ENCODE measurements around the gene STRIP1. TPM values are rescaled to one million over a fixed set of nuclear protein-coding genes. Genes with fewer than 3 reads are reported as not detected.

The STRIP1 gene, protein sequence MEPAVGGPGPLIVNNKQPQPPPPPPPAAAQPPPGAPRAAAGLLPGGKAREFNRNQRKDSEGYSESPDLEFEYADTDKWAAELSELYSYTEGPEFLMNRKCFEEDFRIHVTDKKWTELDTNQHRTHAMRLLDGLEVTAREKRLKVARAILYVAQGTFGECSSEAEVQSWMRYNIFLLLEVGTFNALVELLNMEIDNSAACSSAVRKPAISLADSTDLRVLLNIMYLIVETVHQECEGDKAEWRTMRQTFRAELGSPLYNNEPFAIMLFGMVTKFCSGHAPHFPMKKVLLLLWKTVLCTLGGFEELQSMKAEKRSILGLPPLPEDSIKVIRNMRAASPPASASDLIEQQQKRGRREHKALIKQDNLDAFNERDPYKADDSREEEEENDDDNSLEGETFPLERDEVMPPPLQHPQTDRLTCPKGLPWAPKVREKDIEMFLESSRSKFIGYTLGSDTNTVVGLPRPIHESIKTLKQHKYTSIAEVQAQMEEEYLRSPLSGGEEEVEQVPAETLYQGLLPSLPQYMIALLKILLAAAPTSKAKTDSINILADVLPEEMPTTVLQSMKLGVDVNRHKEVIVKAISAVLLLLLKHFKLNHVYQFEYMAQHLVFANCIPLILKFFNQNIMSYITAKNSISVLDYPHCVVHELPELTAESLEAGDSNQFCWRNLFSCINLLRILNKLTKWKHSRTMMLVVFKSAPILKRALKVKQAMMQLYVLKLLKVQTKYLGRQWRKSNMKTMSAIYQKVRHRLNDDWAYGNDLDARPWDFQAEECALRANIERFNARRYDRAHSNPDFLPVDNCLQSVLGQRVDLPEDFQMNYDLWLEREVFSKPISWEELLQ
- total RNA-seq: 10 to 100 TPM; 32.6 to 40.6 (median 38.2) TPM

DNA sequence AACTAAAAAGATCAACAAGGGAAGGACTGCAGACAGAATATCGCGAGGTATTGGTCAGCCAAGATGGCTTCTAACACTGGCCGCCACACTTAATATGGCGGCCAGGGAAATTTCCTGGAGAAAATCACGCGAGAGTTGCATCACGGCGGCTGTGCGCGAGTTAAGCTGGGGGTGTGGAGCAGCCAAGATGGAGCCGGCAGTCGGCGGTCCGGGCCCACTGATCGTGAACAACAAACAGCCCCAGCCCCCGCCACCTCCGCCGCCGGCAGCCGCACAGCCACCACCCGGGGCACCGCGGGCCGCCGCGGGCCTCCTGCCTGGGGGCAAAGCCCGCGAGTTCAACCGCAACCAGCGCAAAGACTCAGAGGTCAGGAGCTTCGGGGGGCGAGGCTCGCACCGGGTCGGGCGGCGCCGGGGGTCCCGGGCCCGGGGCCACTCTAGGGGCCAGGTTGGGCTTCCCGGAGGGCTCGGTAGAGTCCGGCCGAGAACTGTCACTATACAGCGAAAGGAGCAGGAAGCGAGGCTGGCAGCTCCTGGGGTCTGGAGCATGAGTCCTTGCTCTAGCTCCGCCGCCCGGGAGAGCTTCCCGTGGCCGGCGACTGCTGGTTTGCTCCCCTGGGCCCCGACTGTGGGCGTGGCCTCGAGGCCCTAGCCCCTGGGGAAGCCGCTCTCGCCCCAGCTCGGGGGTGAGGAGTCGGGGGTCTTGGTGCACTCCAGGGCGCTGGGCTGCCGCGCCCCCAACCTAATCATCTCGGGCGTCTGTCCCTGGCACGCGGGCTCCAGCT is at the start of gene STRIP1:
TSS of gene STRIP1 (plus strand) at position 174 of the 785 bp plus-strand sequence. CDS start at position 188, 14 bp downstream.
- peak; percentile 95 to 97 for ATAC-seq
- H3K27me3 Mint-ChIP-seq (ENCODE audit: low read depth): no peaks in the 10 kb centered on the region
- DNase-seq: peak; percentile 90
- peaks cover 21% of the 10 kb centered on the region for H3K36me3 Mint-ChIP-seq (ENCODE audit: insufficient read depth)
- peaks cover 51% of the 10 kb centered on the region for H3K4me1 Mint-ChIP-seq (ENCODE audit: low read depth)
- H3K9me3 Mint-ChIP-seq: no peaks in the 10 kb centered on the region
- H3K4me3 Mint-ChIP-seq: peak within 1 kb of the TSS; percentile 95

DNA sequence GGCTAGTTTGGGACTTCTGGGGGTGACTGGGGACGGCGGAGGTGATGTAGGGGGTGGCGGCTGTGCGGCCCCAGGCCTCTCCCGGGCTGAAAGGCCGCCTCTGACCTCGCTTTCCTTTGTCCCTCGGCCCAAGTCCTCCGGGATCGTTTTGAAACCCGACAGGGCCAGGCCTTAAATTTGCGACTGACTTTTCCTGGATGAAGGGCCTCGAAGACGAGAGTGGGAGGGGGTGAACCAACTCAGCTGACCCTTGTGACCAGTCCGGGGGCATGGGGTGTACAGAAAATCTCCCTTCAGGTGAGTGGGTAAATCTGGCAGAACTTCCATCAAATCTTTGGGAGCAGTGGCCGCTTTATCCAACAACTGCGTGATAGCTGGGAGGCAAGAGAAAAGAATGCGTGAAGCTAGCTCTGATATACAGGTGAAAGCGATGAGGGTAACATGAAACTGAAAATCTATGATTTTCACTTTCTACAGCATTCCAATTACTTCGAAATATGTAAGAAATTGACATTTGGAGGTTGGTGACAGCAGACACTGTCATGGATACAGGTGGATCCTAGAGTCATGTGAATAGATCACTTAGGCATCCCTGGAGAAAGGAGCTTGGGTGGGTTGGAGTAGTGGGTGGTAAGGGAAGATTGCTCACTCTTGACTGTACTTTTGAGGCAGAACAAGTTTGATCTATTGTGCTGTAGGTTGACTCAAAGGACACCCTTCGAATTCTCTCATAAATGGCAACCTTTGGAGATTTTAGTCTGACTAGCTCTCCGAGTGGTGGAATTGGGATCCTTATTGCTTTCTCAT is 49.0 kb upstream of the STRIP1 start:
- no peak for DNase-seq
- no peaks in the 10 kb centered on the region for H3K27me3 Mint-ChIP-seq (ENCODE audit: low read depth)
- ATAC-seq: peak; percentile 17 to 26
- peak overlapping the region; percentile 99 for H3K4me3 Mint-ChIP-seq
- H3K4me1 Mint-ChIP-seq (ENCODE audit: low read depth): peaks cover 36% of the 10 kb centered on the region
- H3K36me3 Mint-ChIP-seq (ENCODE audit: insufficient read depth): peaks cover 13% of the 10 kb centered on the region
- H3K9me3 Mint-ChIP-seq: no peaks in the 10 kb centered on the region

DNA sequence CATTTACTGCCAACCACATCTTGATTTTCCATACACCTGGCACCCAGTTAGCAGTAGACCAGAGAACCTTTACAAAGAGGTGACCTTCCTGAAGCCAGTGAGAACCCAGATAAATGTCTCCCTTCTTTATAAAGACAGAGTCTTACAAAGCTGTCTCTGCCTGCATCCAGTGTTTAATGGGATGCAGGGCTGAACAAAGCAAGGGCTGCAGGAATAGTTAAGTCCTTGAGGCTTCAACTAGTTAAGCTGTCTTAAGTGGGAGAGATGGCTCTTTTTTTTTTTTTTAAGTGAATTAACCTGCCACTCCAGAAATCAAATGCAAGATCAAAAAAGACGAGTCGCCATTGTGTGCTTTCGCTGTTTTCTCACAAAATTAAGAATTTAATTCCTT is 48.4 kb upstream of the STRIP1 start:
- Mint-ChIP-seq H3K4me3 (peak overlapping the region; percentile 99), H3K4me1 (ENCODE audit: low read depth) (peaks cover 39% of the 10 kb centered on the region), H3K9me3 (no peaks in the 10 kb centered on the region), H3K27me3 (ENCODE audit: low read depth) (no peaks in the 10 kb centered on the region), H3K36me3 (ENCODE audit: insufficient read depth) (peaks cover 15% of the 10 kb centered on the region)
- ATAC-seq (no peak), DNase-seq (no peak)

DNA sequence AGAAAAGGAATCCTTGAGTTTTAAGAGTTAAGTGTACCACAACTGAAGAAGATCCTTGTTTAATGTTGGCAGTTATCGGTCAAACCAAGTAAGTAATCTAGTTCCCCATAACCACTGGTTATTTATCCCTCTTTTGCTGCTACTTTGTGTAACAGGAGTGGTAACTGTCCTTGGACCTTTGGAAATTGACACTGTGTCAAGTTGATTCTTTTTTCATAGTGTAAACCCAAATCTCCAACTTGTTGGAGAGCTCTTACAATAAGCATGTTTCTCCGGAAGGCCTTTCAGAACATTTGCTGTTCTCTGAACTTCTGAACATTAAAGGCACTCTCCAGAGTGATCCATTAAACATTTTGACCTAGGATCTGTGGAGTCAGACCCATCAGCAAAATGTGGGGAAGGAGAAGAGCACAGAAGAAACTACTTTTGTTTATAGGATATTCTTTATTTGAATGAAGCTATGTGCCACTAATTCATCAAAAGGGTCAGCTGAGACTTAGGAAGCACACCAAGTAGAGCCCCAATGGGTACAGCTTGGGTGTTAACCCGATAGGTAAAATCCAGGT is 46.0 kb upstream of the STRIP1 start:
- Mint-ChIP-seq H3K4me1 (ENCODE audit: low read depth) (peaks cover 41% of the 10 kb centered on the region), H3K9me3 (no peaks in the 10 kb centered on the region), H3K27me3 (ENCODE audit: low read depth) (no peaks in the 10 kb centered on the region), H3K4me3 (no peak overlapping the region), H3K36me3 (ENCODE audit: insufficient read depth) (peaks cover 19% of the 10 kb centered on the region)
- DNase-seq (no peak), ATAC-seq (no peak)

DNA sequence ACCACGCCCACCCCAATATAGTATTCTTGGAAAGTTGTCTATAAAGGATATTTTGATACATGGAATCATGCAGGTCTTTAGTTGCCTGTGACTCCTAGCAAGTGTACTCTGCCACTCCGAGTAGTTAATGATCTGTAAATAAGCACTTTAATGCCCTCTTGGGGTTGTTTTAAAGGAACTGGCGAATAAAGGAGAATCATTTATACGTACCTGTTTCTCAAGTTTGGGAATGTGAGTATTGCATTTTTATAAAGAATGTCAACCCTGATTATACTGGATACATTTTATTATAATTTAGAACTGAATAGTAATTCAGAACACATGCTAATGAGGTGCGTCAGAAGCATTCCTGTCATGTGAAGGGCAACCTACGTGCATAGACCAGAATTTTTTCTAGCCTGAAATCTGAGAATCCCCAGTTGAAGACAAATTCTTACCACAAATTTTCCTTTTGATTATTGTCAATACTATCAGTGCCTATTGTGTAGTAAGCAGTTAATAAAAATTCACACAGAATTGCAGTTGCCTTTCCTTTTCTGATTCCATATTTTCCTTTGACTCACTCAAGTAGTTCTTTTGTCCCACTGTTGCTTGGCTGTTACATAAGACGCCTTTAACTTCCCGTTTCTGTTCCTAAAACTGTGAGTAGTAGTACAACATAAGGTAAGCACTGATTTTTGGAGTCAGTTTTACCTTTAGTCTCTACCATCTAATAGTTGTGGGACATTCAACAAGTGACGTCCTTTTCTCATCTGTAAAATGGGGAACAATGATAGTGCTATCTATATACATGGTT is 44.7 kb upstream of the STRIP1 start:
- no peaks in the 10 kb centered on the region for H3K27me3 Mint-ChIP-seq (ENCODE audit: low read depth)
- H3K9me3 Mint-ChIP-seq: no peaks in the 10 kb centered on the region
- ATAC-seq (no peak), DNase-seq (no peak)
- H3K36me3 Mint-ChIP-seq (ENCODE audit: insufficient read depth): peaks cover 20% of the 10 kb centered on the region
- H3K4me3 Mint-ChIP-seq: no peak overlapping the region
- H3K4me1 Mint-ChIP-seq (ENCODE audit: low read depth): peaks cover 44% of the 10 kb centered on the region

DNA sequence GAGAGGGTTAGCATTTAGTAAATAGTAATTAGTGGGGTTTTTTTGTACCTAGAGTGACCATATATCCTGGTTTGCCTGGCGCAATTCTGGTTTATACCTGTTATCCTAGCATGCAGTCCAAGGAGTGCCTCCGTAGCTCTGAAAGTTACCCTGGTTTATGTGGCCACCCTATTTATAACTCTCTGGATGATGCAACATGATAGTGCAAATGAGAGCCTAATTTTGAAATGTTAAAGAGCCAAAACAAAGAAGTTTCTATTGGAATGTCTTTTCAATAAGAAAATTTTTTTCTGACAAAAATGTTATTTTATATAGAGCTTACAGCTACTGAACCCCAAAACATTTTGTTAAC is 44.1 kb upstream of the STRIP1 start:
- H3K27me3 Mint-ChIP-seq (ENCODE audit: low read depth): no peaks in the 10 kb centered on the region
- H3K9me3 Mint-ChIP-seq: no peaks in the 10 kb centered on the region
- peaks cover 44% of the 10 kb centered on the region for H3K4me1 Mint-ChIP-seq (ENCODE audit: low read depth)
- DNase-seq: no peak
- peaks cover 20% of the 10 kb centered on the region for H3K36me3 Mint-ChIP-seq (ENCODE audit: insufficient read depth)
- ATAC-seq: no peak
- H3K4me3 Mint-ChIP-seq: no peak overlapping the region

DNA sequence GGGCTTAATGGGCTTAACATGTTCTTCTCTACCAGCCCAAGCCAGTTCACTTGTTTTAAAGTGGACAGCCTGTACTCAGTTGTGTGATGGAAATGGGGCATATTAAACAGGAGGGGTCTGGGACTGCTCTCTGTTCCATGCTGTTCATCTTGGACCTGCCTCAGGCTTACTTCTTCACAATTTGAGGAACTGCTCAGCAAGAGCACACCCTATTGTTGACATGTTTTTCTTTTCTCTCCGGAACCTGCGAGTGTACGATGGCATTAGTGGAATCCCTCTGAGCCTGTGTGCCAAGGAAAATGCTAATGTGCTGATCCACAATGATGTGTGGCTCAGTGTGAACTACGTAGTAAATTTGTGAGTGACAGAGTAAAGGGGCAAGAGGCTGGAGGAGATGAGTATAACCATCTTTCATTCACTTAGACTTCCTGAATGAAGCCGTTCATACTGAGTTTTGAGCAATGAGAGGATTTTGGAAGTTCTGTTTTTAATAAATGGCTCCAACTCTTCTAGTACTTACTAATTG is 43.0 kb upstream of the STRIP1 start:
- H3K36me3 Mint-ChIP-seq (ENCODE audit: insufficient read depth): peaks cover 28% of the 10 kb centered on the region
- H3K27me3 Mint-ChIP-seq (ENCODE audit: low read depth): no peaks in the 10 kb centered on the region
- no peak for ATAC-seq
- H3K4me1 Mint-ChIP-seq (ENCODE audit: low read depth): peaks cover 32% of the 10 kb centered on the region
- DNase-seq: no peak
- H3K4me3 Mint-ChIP-seq: no peak overlapping the region
- H3K9me3 Mint-ChIP-seq: no peaks in the 10 kb centered on the region

DNA sequence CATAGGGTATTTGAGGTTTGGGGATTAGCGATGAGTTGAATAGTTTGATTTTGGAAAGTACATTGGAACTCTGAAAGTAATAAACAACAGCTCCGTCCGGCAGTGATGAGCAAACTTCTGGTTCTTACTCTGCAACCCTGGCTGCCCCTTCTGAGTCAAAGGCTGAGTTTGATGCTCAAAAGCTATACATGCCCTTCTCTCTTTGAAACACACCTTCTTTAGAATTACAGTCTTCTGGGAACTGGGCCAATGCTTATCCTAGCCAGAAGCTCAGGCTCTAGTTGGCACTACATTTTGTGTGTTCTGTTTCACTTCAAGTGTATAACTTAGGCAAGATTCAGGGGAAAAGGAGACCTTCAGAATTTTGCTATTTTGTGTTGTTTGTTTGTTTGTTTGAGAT is 40.5 kb upstream of the STRIP1 start:
- H3K36me3 Mint-ChIP-seq (ENCODE audit: insufficient read depth): peaks cover 25% of the 10 kb centered on the region
- no peaks in the 10 kb centered on the region for H3K9me3 Mint-ChIP-seq
- no peak for ATAC-seq
- DNase-seq: no peak
- no peaks in the 10 kb centered on the region for H3K27me3 Mint-ChIP-seq (ENCODE audit: low read depth)
- peaks cover 17% of the 10 kb centered on the region for H3K4me1 Mint-ChIP-seq (ENCODE audit: low read depth)
- H3K4me3 Mint-ChIP-seq: no peak overlapping the region

DNA sequence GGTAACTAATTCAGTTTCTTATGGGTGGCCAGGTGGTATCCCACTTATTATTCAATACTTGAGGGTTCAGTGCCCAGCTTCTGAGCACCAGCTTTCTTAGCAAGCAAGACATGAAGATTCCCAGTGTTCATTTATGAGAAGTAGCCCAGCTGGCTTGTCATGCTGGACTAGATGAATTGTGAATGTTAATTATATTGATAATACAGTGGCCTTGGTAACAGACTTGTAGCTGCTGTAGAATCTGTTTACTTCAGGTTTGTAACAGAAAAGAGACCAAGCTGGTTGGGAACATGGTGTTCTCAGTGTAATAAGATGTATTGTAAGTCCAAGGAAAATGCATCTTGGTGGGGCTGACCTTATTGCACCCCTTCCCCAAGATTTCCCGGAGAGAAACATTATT is 39.8 kb upstream of the STRIP1 start:
- no peak overlapping the region for H3K4me3 Mint-ChIP-seq
- no peak for DNase-seq
- peaks cover 22% of the 10 kb centered on the region for H3K36me3 Mint-ChIP-seq (ENCODE audit: insufficient read depth)
- ATAC-seq: no peak
- H3K9me3 Mint-ChIP-seq: no peaks in the 10 kb centered on the region
- no peaks in the 10 kb centered on the region for H3K27me3 Mint-ChIP-seq (ENCODE audit: low read depth)
- peaks cover 14% of the 10 kb centered on the region for H3K4me1 Mint-ChIP-seq (ENCODE audit: low read depth)

DNA sequence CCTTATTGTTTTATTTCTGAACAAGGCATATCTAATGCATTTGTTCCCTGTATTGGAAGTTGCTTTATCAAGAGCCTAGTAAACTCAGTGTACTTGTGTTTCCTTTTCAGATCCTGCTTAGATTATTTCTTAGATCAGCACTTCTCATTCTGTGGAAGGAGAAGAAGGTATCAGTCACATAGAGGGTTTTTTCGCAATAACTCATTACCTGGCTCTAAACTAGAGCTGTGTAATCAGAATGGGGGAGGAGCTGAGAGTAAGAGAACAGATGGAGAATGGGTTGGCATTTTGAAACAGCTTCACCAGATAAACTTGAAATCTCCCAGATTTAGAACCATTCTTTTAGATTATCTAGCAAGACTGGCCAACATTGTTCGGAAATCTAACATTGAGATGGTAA is 38.9 kb upstream of the STRIP1 start:
- Mint-ChIP-seq H3K27me3 (ENCODE audit: low read depth) (no peaks in the 10 kb centered on the region), H3K4me3 (no peak overlapping the region), H3K4me1 (ENCODE audit: low read depth) (peaks cover 11% of the 10 kb centered on the region), H3K36me3 (ENCODE audit: insufficient read depth) (peaks cover 17% of the 10 kb centered on the region), H3K9me3 (no peaks in the 10 kb centered on the region)
- no peak for ATAC-seq
- DNase-seq: no peak

DNA sequence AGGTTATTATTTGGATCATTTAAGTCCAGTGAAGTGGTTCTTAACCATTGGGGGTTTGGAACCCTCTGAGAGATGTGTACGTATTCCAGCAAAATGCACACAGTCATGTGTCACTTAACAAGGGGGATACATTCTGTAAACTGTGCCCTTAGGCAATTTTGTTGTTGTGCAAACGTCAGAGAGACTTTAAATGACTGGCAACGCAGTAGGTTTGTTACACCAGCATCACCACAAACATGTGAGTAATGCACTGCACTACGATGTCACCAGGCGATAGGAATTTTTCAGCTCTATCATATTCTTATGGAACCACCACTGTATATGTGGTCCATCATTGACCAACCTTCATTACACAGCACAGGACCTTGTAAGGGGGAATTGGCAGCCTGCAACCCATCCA is 37.9 kb upstream of the STRIP1 start:
- Mint-ChIP-seq H3K36me3 (ENCODE audit: insufficient read depth) (peaks cover 13% of the 10 kb centered on the region), H3K27me3 (ENCODE audit: low read depth) (no peaks in the 10 kb centered on the region), H3K4me1 (ENCODE audit: low read depth) (peaks cover 6% of the 10 kb centered on the region), H3K9me3 (no peaks in the 10 kb centered on the region), H3K4me3 (no peak overlapping the region)
- ATAC-seq: no peak
- no peak for DNase-seq

DNA sequence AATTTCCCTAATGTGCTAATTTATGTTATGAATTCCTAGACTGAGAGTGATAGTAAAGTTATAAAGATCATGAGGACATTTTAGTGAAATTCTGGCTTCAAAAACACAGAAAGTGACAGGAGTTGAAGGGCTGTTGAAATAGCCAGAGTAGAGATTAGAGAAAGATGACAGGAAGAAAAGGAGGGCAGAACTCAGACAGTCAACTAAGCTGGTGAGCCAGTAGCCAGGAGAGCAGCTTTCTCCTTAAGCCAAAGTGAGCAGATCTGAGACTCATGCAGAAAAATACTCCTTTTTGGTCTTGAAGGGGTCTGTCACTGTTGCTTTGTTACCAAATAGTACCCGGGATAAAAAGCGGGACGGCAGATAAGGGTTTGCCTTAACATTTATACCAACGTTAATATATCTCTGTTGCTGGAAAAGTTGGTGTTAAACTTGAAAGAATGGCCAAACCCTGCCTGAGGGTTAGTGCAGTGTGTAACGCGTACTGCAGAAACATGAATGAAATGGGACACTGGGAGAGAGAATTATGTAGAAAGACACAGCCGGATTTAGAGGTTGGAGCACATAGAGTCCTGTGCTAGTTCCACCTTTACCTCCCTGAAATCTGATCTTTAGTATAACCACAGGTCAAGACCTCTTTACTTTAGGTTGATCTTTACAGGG is 37.1 kb upstream of the STRIP1 start:
- no peak overlapping the region for H3K4me3 Mint-ChIP-seq
- peaks cover 12% of the 10 kb centered on the region for H3K36me3 Mint-ChIP-seq (ENCODE audit: insufficient read depth)
- H3K4me1 Mint-ChIP-seq (ENCODE audit: low read depth): peaks cover 6% of the 10 kb centered on the region
- ATAC-seq (no peak), DNase-seq (no peak)
- H3K27me3 Mint-ChIP-seq (ENCODE audit: low read depth): no peaks in the 10 kb centered on the region
- H3K9me3 Mint-ChIP-seq: no peaks in the 10 kb centered on the region
